ENCODE measurements around the gene TCF3. TPM values are rescaled to one million over a fixed set of nuclear protein-coding genes. Genes with fewer than 3 reads are reported as not detected.

Gene TCF3
- total and polyA plus RNA-seq, 2 donors (not counting 3 experiments of a cell fraction or from before 2014, with no cell fraction given), result 147 to 193 TPM

DNA sequence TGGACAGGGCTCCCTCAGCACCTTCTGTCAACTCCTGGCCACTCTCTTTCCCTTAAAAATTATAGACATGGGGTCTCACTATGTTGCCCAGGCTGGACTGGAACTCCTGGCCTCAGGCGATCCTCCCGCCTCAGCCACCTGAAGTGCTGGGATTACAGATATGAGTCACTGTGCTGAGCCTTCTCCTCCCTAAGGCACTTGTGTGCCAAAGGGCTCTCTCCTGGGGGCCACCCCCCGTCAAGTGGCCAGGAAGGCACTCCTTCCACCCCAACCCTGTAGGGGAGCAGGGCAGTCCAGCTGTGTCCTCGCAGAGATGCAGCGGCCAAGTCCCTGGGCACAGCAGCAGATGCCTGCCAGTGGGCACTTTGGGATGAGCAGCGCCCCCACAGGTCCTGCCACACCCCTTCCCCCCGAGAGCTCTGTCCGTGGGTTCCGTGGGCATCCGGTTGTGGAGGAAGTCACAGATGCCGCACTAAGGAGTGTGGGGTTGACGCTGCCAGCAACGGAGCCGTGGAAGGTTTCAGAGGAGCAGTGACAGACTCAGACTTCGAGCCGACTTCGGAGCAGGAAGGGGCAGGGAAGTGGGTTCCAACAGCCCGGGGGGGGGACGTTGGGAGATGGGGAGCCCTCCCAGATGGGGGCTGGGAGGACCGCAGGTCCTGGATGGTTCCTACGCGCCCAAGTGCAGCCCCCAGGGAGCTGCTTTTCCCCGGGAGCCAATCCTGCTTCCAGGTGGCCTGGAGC, 43.9 kb downstream of the TCF3 start:
- H3K9ac ChIP-seq (replicated peaks; ENCODE audit: extremely low read depth, insufficient read depth, low read length), result no peak overlapping the region
- DNase-seq (ENCODE audit: low read depth, low spot score), result no peak
- dilution Hi-C loops (cut with MboI; ENCODE audit: extremely low pct_ligation_motif_present, low sequenced_read_pairs), result no loop called here
- ChIA-PET POLR2A (no interaction called here), CTCF (interaction anchor here (1.6 to 1.7 kb wide), 3 partner anchors 62 to 218 kb away, joined by 3 to 4 read pairs (median 4); no protein-coding TSS in a partner anchor)
- no peak overlapping the region for H3K4me3 ChIP-seq (replicated peaks in 1 of 3; ENCODE audit: insufficient read depth in 1 of 3, low read depth in 1 of 3, low read length in 3 of 3)
- H3K9me1 ChIP-seq (replicated peaks; ENCODE audit: control insufficient read depth, extremely low read depth, insufficient read depth, low read length), result no peaks in the 10 kb centered on the region
- H3K9me3 ChIP-seq (replicated peaks; ENCODE audit: control insufficient read depth, insufficient read depth, low read length), result no peaks in the 10 kb centered on the region
- H3K4me2 ChIP-seq (ENCODE audit: insufficient read depth, low read length), result no peak overlapping the region
- H3K36me3 ChIP-seq (ENCODE audit: control insufficient read depth in 2 of 2, extremely low read depth in 1 of 2, insufficient read depth in 2 of 2, low read length in 2 of 2), result peaks cover 2 to 32% of the 10 kb centered on the region in 2 experiments
- H3K27me3 ChIP-seq (ENCODE audit: control insufficient read depth in 2 of 2, insufficient read depth in 2 of 2, low read length in 2 of 2), result no peaks in the 10 kb centered on the region
- H3K4me1 ChIP-seq (ENCODE audit: control insufficient read depth, extremely low read depth, insufficient read depth, low read length), result peaks cover 9% of the 10 kb centered on the region
- TF ChIP-seq FOS (IDR thresholded peaks at IDR 0.05; ENCODE audit: borderline replicate concordance, insufficient read depth, low read length) (no peak), EZH2 (IDR thresholded peaks at IDR 0.05; ENCODE audit: borderline replicate concordance, low read depth, low read length, severe bottlenecking) (no peak), GATA2 (IDR thresholded peaks at IDR 0.05; ENCODE audit: insufficient read depth, insufficient read length, low read depth, low read length) (no peak), POLR2AphosphoS5 (IDR thresholded peaks at IDR 0.05; ENCODE audit: insufficient read depth, low read depth, low read length) (no peak), MYC (IDR thresholded peaks at IDR 0.05; ENCODE audit: low read depth, low read length) (no peak), JUN (IDR thresholded peaks at IDR 0.05; ENCODE audit: borderline replicate concordance, insufficient read depth, insufficient read length, low read depth) (no peak), POLR2A (IDR thresholded peaks at IDR 0.05; ENCODE audit: low read depth, low read length) (no peak)
- TF ChIP-seq, protein P1, sequence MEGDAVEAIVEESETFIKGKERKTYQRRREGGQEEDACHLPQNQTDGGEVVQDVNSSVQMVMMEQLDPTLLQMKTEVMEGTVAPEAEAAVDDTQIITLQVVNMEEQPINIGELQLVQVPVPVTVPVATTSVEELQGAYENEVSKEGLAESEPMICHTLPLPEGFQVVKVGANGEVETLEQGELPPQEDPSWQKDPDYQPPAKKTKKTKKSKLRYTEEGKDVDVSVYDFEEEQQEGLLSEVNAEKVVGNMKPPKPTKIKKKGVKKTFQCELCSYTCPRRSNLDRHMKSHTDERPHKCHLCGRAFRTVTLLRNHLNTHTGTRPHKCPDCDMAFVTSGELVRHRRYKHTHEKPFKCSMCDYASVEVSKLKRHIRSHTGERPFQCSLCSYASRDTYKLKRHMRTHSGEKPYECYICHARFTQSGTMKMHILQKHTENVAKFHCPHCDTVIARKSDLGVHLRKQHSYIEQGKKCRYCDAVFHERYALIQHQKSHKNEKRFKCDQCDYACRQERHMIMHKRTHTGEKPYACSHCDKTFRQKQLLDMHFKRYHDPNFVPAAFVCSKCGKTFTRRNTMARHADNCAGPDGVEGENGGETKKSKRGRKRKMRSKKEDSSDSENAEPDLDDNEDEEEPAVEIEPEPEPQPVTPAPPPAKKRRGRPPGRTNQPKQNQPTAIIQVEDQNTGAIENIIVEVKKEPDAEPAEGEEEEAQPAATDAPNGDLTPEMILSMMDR (IDR thresholded peaks at IDR 0.05; ENCODE audit: extremely low read depth in 1 of 2, insufficient read depth in 1 of 2, low read depth in 1 of 2, low read length in 2 of 2), result no peak
- TF ChIP-seq, protein P2, sequence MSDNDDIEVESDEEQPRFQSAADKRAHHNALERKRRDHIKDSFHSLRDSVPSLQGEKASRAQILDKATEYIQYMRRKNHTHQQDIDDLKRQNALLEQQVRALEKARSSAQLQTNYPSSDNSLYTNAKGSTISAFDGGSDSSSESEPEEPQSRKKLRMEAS (IDR thresholded peaks at IDR 0.05; ENCODE audit: insufficient read depth, insufficient read length), result no peak
- H3K79me2 ChIP-seq (ENCODE audit: control insufficient read depth, insufficient read depth, low read length), result peaks cover 17% of the 10 kb centered on the region
- FAIRE-seq, result no peak
- H4K20me1 ChIP-seq (replicated peaks; ENCODE audit: control insufficient read depth, extremely low read depth, insufficient read depth, low read length), result no peaks in the 10 kb centered on the region
- BruUV-seq (replicated peaks), result no TSS peak
- H2AFZ ChIP-seq (ENCODE audit: low read depth, low read length), result no peak overlapping the region
- H3K27ac ChIP-seq (ENCODE audit: insufficient read depth, low read depth, low read length), result no peak overlapping the region
- intact Hi-C loops (cut with micrococcal nuclease), result no loop called here
